ENCODE data around the gene CMKLR1. TPM values are rescaled to one million over a fixed set of nuclear protein-coding genes. Genes with fewer than 3 reads are reported as not detected.
A peak's percentile ranks its signal among the peaks of the same experiment; 100 is the strongest.

CMKLR1 gene
- total RNA-seq, 4 donors from 2014 or later = 1.1 to 7.5 (median 3.7) TPM

GRCh38 chr12:108240928-108241327 is 98.2 kb downstream of the CMKLR1 start:
- DNase-seq (ENCODE audit: low spot score in 2 of 2) = peak in 1 of 2 donors; percentile 17
- WGBS, 2 donors = 86 to 93% methylated on average over 4 of the region's 4 CpGs
- H3K4me3 ChIP-seq (ENCODE audit: low read depth, poor library complexity, severe bottlenecking) = no peak overlapping the region
- intact Hi-C loops (cut with DNase I; ENCODE audit: low total_unique reads) = no loop called here
- no peak for TF ChIP-seq POLR2A (IDR thresholded peaks at IDR 0.05)
- TF ChIP-seq CTCF (IDR thresholded peaks at IDR 0.05) = no peak

GRCh38 chr12:108240027-108240785 is 98.9 kb downstream of the CMKLR1 start:
- H3K4me3 ChIP-seq (ENCODE audit: low read depth, poor library complexity, severe bottlenecking) = no peak overlapping the region
- TF ChIP-seq CTCF (IDR thresholded peaks at IDR 0.05) (no peak), POLR2A (IDR thresholded peaks at IDR 0.05) (no peak)
- intact Hi-C loops (cut with DNase I; ENCODE audit: low total_unique reads) = no loop called here
- DNase-seq (ENCODE audit: low spot score in 2 of 2) = peak in 1 of 2 donors; percentile 56
- WGBS, 2 donors = 58 to 68% methylated on average over 34 of the region's 34 CpGs

GRCh38 chr12:108239378-108239777 is 99.7 kb downstream of the CMKLR1 start:
- peak in 1 of 2 donors; percentile 53 for DNase-seq (ENCODE audit: low spot score in 2 of 2)
- TF ChIP-seq POLR2A (IDR thresholded peaks at IDR 0.05) (no peak), CTCF (IDR thresholded peaks at IDR 0.05) (no peak)
- no peak overlapping the region for H3K4me3 ChIP-seq (ENCODE audit: low read depth, poor library complexity, severe bottlenecking)
- intact Hi-C loops (cut with DNase I; ENCODE audit: low total_unique reads) = no loop called here
- WGBS, 2 donors = 83 to 85% methylated on average over 2 of the region's 2 CpGs

- no peak for DNase-seq (ENCODE audit: low spot score in 2 of 2)
- intact Hi-C loops (cut with DNase I; ENCODE audit: low total_unique reads) = no loop called here
- H3K4me3 ChIP-seq (ENCODE audit: low read depth, poor library complexity, severe bottlenecking) = no peak overlapping the region
- WGBS, 2 donors = 94 to 97% methylated on average over 3 of the region's 3 CpGs
- TF ChIP-seq CTCF (IDR thresholded peaks at IDR 0.05) (no peak), POLR2A (IDR thresholded peaks at IDR 0.05) (no peak)
Observed at GRCh38 chr12:108238474-108238873, 100.6 kb downstream of the CMKLR1 start.

Other genes starting within 250 kb of the CMKLR1 start
- gene WSCD2, start 210.0 kb downstream of the CMKLR1 start, total RNA-seq = under 1 TPM; 0.15 to 0.63 (median 0.47) TPM
- gene FICD, start 176.0 kb upstream of the CMKLR1 start, total RNA-seq = 1 to 10 TPM; 1.8 to 5.2 (median 3.6) TPM
- 10 to 100 TPM; 48.4 to 77.4 (median 72.1) TPM for gene SART3, start 221.9 kb upstream of the CMKLR1 start, total RNA-seq
- gene ISCU, start 223.3 kb upstream of the CMKLR1 start, total RNA-seq = 100 to 1,000 TPM in 3 of 4 donors, 10 to 100 TPM in 1; 94.7 to 175 (median 137) TPM

Measured in lower leg skin (tissue), 4 donors.